Stomach smooth muscle (tissue), 2 donors: Measurements from ENCODE around the gene PCF11.

Source experiments
- H3K27ac ChIP-seq: one replicate; pipeline ENCODE4 v1.7.0; 2013; ENCODE audit warnings: mild to moderate bottlenecking, low read length, inconsistent platforms
- H3K27me3 ChIP-seq, 2 donors: one replicate each; pipeline ENCODE4 v1.7.0; 2013; ENCODE audit warnings: low read length in 2 of 2; ENCODE audit not compliant: insufficient read depth in 2 of 2, control insufficient read depth in 1 of 2
- H3K36me3 ChIP-seq, 2 donors: one replicate each; pipeline ENCODE4 v1.7.0; 2013; ENCODE audit warnings: low read length in 2 of 2; ENCODE audit not compliant: control insufficient read depth in 2 of 2, insufficient read depth in 2 of 2
- H3K4me1 ChIP-seq: one replicate; pipeline ENCODE4 v1.7.0; 2013; ENCODE audit warnings: low read length; ENCODE audit not compliant: control insufficient read depth, insufficient read depth
- H3K4me3 ChIP-seq, 2 donors: one replicate each; pipeline ENCODE4 v1.7.0; 2013; ENCODE audit warnings: low read length in 2 of 2
- H3K9ac ChIP-seq, 2 donors: one replicate each; pipeline ENCODE4 v1.7.0; 2013; ENCODE audit warnings: low read length in 2 of 2, mild to moderate bottlenecking in 1 of 2
- H3K9me3 ChIP-seq, 2 donors: one replicate each; pipeline ENCODE4 v1.7.0; 2013; ENCODE audit warnings: low read length in 2 of 2; ENCODE audit not compliant: control insufficient read depth in 2 of 2
- donor health status: healthy.
- donor health status: Pancreatic carcinoma.

The PCF11 gene

GRCh38 chr11:83156996-83157593 is at the start of gene PCF11:
Gene PCF11 (plus strand): TSS chr11:83157131. CDS start chr11:83157440, 309 bp downstream.
- Histone ChIP-seq H3K9ac (peak within 1 kb of the TSS; percentile 97 to 99), H3K4me3 (peak within 1 kb of the TSS; percentile 96 to 98), H3K27me3 (no peaks in the 10 kb centered on the region), H3K36me3 (no peaks in the 10 kb centered on the region), H3K9me3 (no peaks in the 10 kb centered on the region), H3K27ac (peak within 1 kb of the TSS; percentile 99), H3K4me1 (no peaks in the 10 kb centered on the region)

- no peaks in the 10 kb centered on the region for H3K27me3 ChIP-seq
- no peaks in the 10 kb centered on the region for H3K4me1 ChIP-seq
- no peak overlapping the region for H3K9ac ChIP-seq
- H3K27ac ChIP-seq, result no peak overlapping the region
- H3K4me3 ChIP-seq, result no peak overlapping the region
- no peaks in the 10 kb centered on the region for H3K36me3 ChIP-seq
- no peaks in the 10 kb centered on the region for H3K9me3 ChIP-seq
These were observed 44.0 kb upstream of the PCF11 start for GRCh38 chr11:83112886-83113285.

- no peaks in the 10 kb centered on the region for H3K36me3 ChIP-seq
- H3K9me3 ChIP-seq, result no peaks in the 10 kb centered on the region
- peak overlapping the region; percentile 3 to 32 for H3K4me3 ChIP-seq
- H3K27me3 ChIP-seq, result no peaks in the 10 kb centered on the region
- H3K9ac ChIP-seq, result no peak overlapping the region
- H3K4me1 ChIP-seq, result no peaks in the 10 kb centered on the region
- H3K27ac ChIP-seq, result no peak overlapping the region
These were observed 41.9 kb upstream of the PCF11 start for GRCh38 chr11:83115026-83115425.

GRCh38 chr11:83115551-83115950 is 41.4 kb upstream of the PCF11 start:
- Histone ChIP-seq H3K9ac (no peak overlapping the region), H3K27me3 (no peaks in the 10 kb centered on the region), H3K4me3 (peak overlapping the region; percentile 3 to 32), H3K27ac (no peak overlapping the region), H3K4me1 (no peaks in the 10 kb centered on the region), H3K9me3 (no peaks in the 10 kb centered on the region), H3K36me3 (no peaks in the 10 kb centered on the region)

GRCh38 chr11:83116015-83116641 is 40.8 kb upstream of the PCF11 start:
- Histone ChIP-seq H3K9ac (no peak overlapping the region), H3K27me3 (no peaks in the 10 kb centered on the region), H3K4me1 (no peaks in the 10 kb centered on the region), H3K36me3 (no peaks in the 10 kb centered on the region), H3K9me3 (no peaks in the 10 kb centered on the region), H3K4me3 (peak overlapping the region; percentile 3 to 32), H3K27ac (no peak overlapping the region)

- Histone ChIP-seq H3K4me1 (no peaks in the 10 kb centered on the region), H3K4me3 (no peak overlapping the region), H3K27me3 (no peaks in the 10 kb centered on the region), H3K9me3 (no peaks in the 10 kb centered on the region), H3K36me3 (no peaks in the 10 kb centered on the region), H3K9ac (no peak overlapping the region), H3K27ac (no peak overlapping the region)
These were observed 38.1 kb upstream of the PCF11 start for GRCh38 chr11:83118814-83119213.

GRCh38 chr11:83119216-83119615 is 37.7 kb upstream of the PCF11 start:
- Histone ChIP-seq H3K4me1 (no peaks in the 10 kb centered on the region), H3K27me3 (no peaks in the 10 kb centered on the region), H3K9ac (no peak overlapping the region), H3K36me3 (no peaks in the 10 kb centered on the region), H3K4me3 (no peak overlapping the region), H3K9me3 (no peaks in the 10 kb centered on the region), H3K27ac (no peak overlapping the region)

- H3K4me3 ChIP-seq, result no peak overlapping the region
- H3K27ac ChIP-seq, result no peak overlapping the region
- H3K36me3 ChIP-seq, result no peaks in the 10 kb centered on the region
- no peaks in the 10 kb centered on the region for H3K27me3 ChIP-seq
- H3K9me3 ChIP-seq, result no peaks in the 10 kb centered on the region
- no peaks in the 10 kb centered on the region for H3K4me1 ChIP-seq
- H3K9ac ChIP-seq, result no peak overlapping the region
These were observed 36.6 kb upstream of the PCF11 start for GRCh38 chr11:83120327-83120726.

GRCh38 chr11:83122050-83122449 is 34.9 kb upstream of the PCF11 start:
- Histone ChIP-seq H3K9me3 (no peaks in the 10 kb centered on the region), H3K27me3 (no peaks in the 10 kb centered on the region), H3K9ac (no peak overlapping the region), H3K36me3 (no peaks in the 10 kb centered on the region), H3K27ac (no peak overlapping the region), H3K4me1 (no peaks in the 10 kb centered on the region), H3K4me3 (no peak overlapping the region)

- Histone ChIP-seq H3K27ac (no peak overlapping the region), H3K9ac (no peak overlapping the region), H3K9me3 (no peaks in the 10 kb centered on the region), H3K36me3 (no peaks in the 10 kb centered on the region), H3K27me3 (no peaks in the 10 kb centered on the region), H3K4me1 (no peaks in the 10 kb centered on the region), H3K4me3 (no peak overlapping the region)
These were observed 34.2 kb upstream of the PCF11 start for GRCh38 chr11:83122766-83123165.

GRCh38 chr11:83124636-83125424 is 32.1 kb upstream of the PCF11 start:
- H3K27ac ChIP-seq, result no peak overlapping the region
- H3K9me3 ChIP-seq, result no peaks in the 10 kb centered on the region
- no peaks in the 10 kb centered on the region for H3K36me3 ChIP-seq
- no peak overlapping the region for H3K4me3 ChIP-seq
- no peaks in the 10 kb centered on the region for H3K4me1 ChIP-seq
- H3K9ac ChIP-seq, result no peak overlapping the region
- no peaks in the 10 kb centered on the region for H3K27me3 ChIP-seq
